WTC11 (cell line): Measurements from ENCODE around the gene RACGAP1.

Experiments
- CBFB ChIP-seq: sonication (generic); formaldehyde crosslinking; IDR thresholded peaks from 2 replicates; pipeline ENCODE4 v1.8.1; 2022; ENCODE audit warnings: mild to moderate bottlenecking, low read depth, missing genetic modification reagents
- CREB1 ChIP-seq: sonication (generic); formaldehyde crosslinking; IDR thresholded peaks from 2 replicates; pipeline ENCODE4 v1.8.0; 2023; ENCODE audit warnings: mild to moderate bottlenecking, missing genetic modification reagents
- ETV6 ChIP-seq: sonication (generic); formaldehyde crosslinking; IDR thresholded peaks from 2 replicates; pipeline ENCODE4 v1.8.1; 2022; ENCODE audit warnings: mild to moderate bottlenecking, missing genetic modification reagents
- GABPB1 ChIP-seq: sonication (generic); formaldehyde crosslinking; IDR thresholded peaks from 2 replicates; pipeline ENCODE4 v1.8.1; 2023; ENCODE audit warnings: mild to moderate bottlenecking, missing genetic modification reagents
- KAT7 ChIP-seq: sonication (generic); formaldehyde crosslinking; IDR thresholded peaks from 2 replicates; pipeline ENCODE4 v1.8.1; 2023; ENCODE audit warnings: missing genetic modification reagents, mild to moderate bottlenecking, borderline replicate concordance
- TCF7 ChIP-seq: sonication (generic); formaldehyde crosslinking; IDR thresholded peaks from 2 replicates; pipeline ENCODE4 v1.8.0; 2022; ENCODE audit warnings: mild to moderate bottlenecking, low read depth, missing genetic modification reagents, moderate library complexity
- TF ChIP-seq, protein P1 (sequence below): fragments of 200-600 bp; IDR thresholded peaks from 2 replicates; pipeline ENCODE4 v1.8.0; 2022; ENCODE audit warnings: antibody characterized with exemption
- TF ChIP-seq, protein P2 (sequence below): sonication (generic); formaldehyde crosslinking; IDR thresholded peaks from 2 replicates; pipeline ENCODE4 v1.8.0; 2022; ENCODE audit warnings: mild to moderate bottlenecking, missing genetic modification reagents

DNA sequence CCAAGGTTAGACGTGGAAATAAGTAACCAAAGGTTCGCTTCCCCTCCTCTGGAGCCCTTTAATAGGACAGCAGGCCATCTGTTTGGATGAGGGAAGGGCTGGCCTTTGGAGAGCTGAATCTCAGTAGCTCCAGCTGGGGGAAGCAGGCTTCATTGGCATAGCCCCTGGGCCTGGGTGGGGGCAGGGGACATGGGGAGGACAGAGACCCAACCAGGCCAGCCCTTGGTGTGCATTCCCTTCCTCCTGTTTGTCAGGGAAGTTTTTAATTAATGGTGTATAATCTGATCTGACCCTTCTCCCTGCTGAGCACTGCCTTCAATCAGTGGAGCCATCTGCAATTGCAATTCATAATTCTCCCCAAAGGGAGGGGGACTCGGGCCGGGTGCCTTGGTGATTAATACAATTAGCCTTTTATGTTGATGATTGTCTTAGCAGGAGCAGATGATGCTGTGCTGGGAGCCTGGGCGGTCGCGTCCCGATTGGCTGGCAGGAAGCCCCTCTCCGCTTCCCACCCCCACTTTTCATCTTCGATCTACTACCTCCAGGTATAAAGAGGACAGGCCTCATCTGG lies 46.2 kb downstream of the RACGAP1 start:
- TF ChIP-seq GABPB1 (CRISPR knock-in tag) (no peak), TCF7 (CRISPR knock-in tag) (no peak), CREB1 (CRISPR knock-in tag) (no peak), CBFB (no peak), KAT7 (CRISPR knock-in tag) (no peak), ETV6 (no peak)
- TF ChIP-seq, protein P1, sequence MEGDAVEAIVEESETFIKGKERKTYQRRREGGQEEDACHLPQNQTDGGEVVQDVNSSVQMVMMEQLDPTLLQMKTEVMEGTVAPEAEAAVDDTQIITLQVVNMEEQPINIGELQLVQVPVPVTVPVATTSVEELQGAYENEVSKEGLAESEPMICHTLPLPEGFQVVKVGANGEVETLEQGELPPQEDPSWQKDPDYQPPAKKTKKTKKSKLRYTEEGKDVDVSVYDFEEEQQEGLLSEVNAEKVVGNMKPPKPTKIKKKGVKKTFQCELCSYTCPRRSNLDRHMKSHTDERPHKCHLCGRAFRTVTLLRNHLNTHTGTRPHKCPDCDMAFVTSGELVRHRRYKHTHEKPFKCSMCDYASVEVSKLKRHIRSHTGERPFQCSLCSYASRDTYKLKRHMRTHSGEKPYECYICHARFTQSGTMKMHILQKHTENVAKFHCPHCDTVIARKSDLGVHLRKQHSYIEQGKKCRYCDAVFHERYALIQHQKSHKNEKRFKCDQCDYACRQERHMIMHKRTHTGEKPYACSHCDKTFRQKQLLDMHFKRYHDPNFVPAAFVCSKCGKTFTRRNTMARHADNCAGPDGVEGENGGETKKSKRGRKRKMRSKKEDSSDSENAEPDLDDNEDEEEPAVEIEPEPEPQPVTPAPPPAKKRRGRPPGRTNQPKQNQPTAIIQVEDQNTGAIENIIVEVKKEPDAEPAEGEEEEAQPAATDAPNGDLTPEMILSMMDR: no peak
- TF ChIP-seq, protein P2, sequence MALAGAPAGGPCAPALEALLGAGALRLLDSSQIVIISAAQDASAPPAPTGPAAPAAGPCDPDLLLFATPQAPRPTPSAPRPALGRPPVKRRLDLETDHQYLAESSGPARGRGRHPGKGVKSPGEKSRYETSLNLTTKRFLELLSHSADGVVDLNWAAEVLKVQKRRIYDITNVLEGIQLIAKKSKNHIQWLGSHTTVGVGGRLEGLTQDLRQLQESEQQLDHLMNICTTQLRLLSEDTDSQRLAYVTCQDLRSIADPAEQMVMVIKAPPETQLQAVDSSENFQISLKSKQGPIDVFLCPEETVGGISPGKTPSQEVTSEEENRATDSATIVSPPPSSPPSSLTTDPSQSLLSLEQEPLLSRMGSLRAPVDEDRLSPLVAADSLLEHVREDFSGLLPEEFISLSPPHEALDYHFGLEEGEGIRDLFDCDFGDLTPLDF: no peak
